NCI-H1436 (cell line): ENCODE measurements around the gene MTHFD1L.
"Not testable (repeated sequence)": the region's sequence is repeated elsewhere in the genome, so short reads cannot be mapped to it uniquely, and the experiment has no call there.

ENCODE experiments used
- DNase-seq: peaks from one replicate; lab custom pipeline; 2025; lab: John Stamatoyannopoulos, UW

The MTHFD1L gene

GRCh38 chr6:151015101-151015700 lies 149.7 kb downstream of the MTHFD1L start:
- DNase-seq: no peak

DNA sequence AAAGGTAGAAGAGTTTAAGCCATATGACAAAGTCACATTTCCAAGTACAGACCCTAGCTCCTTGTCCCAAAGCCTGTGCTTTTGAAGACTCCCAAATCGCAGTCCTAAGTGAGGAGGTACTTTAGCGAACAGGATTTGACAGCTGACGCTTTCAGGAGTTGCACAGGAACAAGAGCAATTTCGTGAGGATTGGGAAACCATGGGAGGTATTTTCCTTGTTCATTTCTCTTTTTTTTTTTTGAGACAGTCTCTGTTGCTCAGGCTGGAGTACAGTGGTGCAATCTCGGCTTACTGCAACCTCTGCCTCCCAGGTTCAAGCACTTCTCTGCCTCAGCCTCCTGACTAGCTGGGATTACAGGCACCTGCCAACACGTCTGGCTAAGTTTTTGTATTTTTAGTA lies 150.6 kb downstream of the MTHFD1L start:
- no peak for DNase-seq

- no peak for DNase-seq
Observed at GRCh38 chr6:151018046-151018445, 152.5 kb downstream of the MTHFD1L start.

DNA sequence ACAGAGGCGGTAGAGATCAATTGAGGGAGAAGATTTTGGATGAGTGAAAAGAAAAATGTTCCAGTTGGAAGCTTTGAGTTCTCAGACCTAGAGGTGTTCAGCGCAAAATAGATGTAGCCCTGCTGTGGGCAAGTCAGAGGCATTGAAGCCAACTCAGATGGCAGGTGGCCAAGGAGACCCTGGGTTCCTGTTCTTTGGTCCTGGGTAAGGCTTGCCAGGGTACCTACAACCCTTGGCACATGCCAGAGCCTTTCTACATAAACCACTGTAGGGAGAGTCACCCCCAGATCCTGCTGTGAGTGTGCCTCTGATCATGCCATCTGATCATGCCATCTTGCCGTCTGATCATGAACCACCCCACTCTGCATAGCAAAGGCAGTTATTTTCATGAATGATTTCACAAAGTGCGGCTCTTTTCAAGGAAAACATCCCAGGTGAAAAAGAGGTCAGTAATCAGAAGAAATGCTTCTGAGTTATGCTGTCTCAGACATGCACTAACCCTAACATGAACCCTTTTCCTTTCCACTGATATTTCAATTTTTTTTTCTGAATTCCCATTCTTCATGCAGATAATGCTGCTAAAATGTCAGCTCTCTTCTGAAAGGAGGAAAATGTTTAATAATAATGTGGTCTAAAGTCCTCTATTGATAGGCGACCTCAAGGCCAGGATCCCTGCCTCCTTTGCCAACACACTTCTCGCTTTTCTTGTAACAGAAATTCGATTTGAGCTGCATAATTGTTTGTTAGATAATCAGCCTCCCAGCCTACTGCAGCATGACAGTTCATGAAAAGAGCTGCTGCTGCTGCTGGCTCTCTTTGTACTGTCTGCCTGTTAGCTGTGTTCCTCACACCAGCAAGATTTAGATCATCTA lies 153.6 kb downstream of the MTHFD1L start:
- no peak for DNase-seq

GRCh38 chr6:151021896-151022295 lies 156.4 kb downstream of the MTHFD1L start:
- no peak for DNase-seq

DNA sequence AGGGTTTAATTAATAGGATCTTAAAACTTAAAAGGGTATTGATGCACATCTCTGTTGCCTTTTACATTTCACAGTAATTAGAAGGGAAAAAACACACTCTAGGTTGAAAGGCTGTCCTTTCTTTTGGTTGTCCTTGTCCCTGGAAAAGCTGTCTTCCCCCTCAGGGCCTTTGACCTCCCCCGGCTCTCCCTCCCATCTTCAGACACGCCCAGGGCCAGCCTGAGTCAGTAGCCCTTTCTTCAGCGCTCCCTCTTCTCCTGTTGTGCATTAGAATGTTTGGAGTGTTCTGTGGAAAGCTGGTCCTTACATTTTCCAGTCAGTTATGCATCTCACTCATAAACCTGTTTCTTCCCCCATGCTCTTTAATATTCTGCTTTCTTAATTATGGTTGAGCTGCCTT lies 157.0 kb downstream of the MTHFD1L start:
- no peak for DNase-seq

GRCh38 chr6:151023342-151023741 lies 157.8 kb downstream of the MTHFD1L start:
- DNase-seq: no peak

DNA sequence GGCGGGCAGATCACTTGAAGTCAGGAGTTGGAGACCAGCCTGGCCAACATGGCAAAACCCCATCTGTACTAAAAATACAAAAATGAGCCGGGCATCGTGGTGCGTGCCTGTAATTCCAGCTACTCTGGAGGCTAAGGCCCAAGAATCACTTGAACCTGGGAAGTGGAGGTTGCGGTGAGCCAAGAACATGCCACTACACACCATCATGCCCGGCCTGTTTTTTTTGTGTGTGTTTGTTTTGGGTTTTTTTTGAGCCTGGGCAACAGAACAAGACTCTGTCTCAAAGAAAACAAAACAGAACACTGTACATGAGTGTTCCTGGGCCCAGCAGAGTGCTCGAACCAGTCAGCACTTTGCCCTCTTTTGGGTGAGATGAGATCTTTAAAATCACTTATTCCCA lies 159.1 kb downstream of the MTHFD1L start:
- no peak for DNase-seq

- DNase-seq: no peak
Observed at GRCh38 chr6:151025076-151025475, 159.6 kb downstream of the MTHFD1L start.

GRCh38 chr6:151026041-151026663 lies 160.7 kb downstream of the MTHFD1L start:
- no peak for DNase-seq

DNA sequence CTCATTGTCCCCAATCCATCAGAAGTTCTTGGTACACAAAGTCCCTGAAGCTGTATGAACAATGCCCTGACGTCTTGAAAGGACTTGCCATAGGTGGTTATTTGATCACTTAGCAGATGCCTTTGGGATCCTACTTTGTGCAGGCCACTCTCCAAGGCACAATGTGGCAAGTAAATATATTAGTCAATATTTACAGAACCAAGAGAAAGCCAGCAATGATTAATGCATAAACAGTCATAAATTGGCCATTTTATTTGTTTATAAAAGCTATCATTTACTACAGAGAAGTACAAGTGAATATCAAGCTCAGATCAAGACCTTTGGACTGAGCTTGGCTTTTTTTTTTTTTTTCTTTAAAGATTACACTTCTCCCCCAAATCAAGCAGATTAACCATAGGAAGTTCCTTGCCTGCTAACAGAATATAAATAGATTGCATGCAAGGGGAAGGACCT lies 161.8 kb downstream of the MTHFD1L start:
- no peak for DNase-seq

DNA sequence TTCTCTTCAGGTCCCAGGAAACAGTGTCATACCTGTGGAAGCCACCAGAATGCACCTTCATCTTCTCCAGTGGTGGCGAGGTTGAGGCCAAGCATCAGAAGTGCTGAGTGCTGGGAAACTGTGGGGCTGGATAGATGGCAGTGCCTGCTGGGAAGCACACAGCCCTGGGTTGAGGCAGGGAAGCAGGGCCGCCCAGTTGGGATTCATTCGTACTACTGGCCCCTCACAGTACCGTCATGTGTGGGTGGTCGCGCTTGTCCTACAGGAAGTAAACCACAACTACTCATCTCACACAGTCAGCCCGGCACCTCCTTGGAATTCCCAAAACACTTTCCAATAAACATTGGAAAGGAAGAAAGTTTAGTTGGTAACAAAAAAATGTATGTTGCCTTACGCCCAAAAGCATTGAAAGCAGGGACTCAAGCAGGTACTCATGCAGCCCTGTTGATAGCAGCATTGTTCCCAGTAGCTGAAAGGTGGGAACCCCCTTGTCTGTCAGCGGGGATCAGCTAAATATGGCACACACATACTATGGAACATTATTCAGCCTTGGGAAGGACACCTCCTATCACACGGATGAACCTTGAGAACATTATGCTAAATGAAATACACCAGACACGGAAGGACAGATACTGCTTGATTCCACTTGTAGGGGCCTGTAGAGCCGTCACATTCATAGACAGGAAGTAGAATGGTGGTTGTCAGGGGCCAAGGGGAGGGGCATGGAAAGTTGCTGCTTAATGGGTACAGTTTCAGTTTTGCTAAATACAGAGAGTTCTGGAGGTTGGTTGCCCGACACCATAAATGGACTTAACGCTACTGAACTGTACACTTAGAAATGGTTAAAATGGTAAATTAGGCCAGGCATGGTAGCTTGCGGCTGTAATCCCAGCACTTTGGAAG lies 162.7 kb downstream of the MTHFD1L start:
- no peak for DNase-seq

DNA sequence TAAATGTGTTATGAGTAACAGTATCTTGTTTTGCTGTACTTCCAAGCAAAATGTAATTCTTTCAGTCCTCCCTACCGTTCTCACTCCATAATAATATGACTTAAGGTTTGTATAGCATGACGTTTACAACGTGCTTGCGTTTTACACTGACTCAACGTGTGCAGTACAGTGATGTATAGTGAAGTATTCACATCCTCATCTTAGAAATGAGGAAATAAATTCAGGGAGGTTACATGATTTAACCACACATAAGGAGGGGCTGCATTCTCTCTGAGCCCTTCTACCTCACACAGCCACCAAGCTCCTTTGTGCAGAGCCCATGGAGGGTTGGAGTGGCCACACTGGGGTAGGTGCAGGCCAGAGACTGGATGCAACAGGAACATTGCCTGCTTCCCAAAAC lies 164.5 kb downstream of the MTHFD1L start:
- no peak for DNase-seq

- DNase-seq: no peak
Observed at GRCh38 chr6:151032034-151032433, 166.5 kb downstream of the MTHFD1L start.

GRCh38 chr6:151034825-151035781 lies 169.6 kb downstream of the MTHFD1L start:
- no peak for DNase-seq

GRCh38 chr6:151036211-151036721 lies 170.8 kb downstream of the MTHFD1L start:
- not testable (repeated sequence) for DNase-seq

DNA sequence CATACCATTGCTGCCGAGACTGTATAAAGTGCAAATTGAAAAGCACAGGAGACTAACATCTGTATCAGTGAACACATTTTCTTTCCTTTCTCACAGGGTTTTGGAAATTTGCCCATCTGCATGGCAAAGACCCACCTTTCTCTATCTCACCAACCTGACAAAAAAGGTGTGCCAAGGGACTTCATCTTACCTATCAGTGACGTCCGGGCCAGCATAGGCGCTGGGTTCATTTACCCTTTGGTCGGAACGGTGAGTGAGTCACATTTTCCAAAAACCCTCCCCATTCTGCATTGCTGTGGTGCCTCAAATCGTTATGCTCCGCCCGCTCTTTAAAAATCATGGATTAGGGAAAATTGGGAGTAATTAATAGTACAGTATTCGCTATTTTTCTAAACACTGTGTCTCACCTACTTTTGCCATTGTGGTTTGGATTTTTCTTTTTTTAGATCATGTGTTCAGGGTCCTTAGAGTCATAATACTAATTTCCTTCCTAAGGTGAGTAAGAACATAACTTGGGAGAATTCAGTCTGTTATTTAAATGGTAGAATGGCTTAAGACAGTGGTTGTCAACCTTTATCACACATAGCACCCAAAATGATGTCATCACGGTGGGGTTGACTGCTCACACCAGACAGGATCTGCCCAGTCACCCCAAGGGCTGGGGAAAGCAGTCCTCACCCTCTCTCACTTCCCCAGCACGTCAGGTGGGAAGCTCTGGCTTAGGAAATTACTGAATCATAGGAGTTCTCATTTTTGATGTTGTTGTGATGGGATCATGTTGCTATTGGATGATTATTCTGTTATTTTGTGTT lies 171.6 kb downstream of the MTHFD1L start:
- no peak for DNase-seq

DNA sequence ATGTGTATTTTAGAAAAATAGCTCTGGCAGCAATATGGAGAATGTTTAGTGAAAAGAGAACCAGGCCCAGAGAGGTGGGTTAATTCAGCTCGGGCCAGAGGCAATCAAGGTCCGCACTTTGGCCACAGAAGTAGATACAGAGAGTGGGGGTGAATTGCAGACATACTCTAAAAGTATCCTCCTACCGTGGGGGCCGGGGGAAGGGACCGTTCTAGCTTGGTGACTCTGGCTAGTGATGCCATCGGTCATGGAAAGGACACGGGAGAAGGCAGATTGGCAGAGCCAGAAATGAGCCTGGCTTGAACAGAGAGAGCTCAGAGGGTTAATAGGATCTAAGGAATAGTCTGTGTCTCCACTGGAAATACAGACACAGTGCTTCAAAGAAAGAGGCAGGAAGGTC lies 173.1 kb downstream of the MTHFD1L start:
- no peak for DNase-seq

GRCh38 chr6:151040888-151041521 lies 175.5 kb downstream of the MTHFD1L start:
- DNase-seq: not testable (repeated sequence)
